ENCODE data around the gene RPP25L.

GRCh38 chr9:34580358-34580757 lies 31.5 kb downstream of the RPP25L start:
- TF ChIP-seq CTCF (IDR thresholded peaks at IDR 0.05): no peak
- no peak for TF ChIP-seq POLR2AphosphoS5 (IDR thresholded peaks at IDR 0.05)
- TF ChIP-seq EP300 (IDR thresholded peaks at IDR 0.05): no peak
